ENCODE measurements around the gene C16orf89.

C16orf89 gene

DNA sequence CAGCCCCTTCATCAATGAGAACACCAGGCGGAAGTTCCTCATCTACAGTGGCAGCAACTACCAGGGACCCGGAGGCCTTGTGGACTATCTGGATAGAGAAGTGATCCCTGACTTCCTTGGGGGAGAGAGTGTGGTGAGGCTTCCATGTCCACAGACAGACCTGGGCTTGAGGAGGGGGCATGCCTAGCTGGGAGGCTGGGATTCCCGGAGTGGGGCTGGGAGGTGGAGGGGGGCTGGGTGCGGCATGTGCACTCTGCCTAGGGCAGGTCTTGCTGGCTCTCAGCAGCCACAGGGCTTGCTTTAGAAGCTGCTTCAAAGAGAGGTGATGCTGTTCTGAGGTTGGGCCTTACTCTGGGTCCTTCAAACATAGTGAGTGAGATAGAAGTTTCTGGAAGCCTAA lies 59.8 kb downstream of the C16orf89 start:
- no peak for DNase-seq (ENCODE audit: low read depth, low spot score)

DNA sequence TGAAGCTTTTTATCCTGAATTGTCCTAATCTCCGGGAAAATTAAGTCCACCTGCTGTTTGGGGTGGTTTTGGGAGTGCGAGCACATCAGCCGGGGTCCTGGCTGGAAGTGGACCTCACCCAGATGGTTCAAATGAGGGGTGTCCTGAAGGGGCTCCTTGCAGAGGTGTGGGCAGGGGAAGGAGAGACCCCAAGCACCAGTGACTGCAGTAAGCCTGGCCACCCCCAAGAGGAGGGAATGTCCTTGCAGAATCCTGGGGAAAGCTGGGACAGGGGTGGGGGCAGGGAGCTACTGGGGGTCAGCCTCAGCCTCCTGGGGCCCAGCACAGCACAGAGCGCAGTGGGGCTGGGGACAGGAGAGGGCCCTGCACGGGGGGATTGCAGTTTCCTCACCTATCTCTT lies 61.4 kb downstream of the C16orf89 start:
- no peak for DNase-seq (ENCODE audit: low read depth, low spot score)

DNA sequence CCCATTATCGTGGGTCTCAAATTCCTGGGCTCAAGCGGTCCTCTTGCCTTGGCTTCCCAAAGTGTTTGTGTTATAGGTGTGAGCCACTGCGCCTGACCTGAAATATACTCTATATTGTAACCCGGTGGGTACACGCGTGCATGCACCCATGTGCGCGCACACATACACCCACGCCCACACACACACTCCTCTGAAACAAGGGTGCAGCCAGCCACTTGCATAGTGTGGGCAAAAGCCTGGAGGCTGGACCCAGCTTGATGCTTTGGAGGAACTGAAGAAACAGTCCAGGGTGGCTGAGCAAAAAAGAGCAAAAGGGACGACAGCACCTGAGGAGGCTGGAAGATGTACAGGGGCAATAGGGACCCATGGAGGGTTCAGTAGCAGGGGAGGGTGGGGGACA lies 61.9 kb downstream of the C16orf89 start:
- no peak for DNase-seq (ENCODE audit: low read depth, low spot score)

DNA sequence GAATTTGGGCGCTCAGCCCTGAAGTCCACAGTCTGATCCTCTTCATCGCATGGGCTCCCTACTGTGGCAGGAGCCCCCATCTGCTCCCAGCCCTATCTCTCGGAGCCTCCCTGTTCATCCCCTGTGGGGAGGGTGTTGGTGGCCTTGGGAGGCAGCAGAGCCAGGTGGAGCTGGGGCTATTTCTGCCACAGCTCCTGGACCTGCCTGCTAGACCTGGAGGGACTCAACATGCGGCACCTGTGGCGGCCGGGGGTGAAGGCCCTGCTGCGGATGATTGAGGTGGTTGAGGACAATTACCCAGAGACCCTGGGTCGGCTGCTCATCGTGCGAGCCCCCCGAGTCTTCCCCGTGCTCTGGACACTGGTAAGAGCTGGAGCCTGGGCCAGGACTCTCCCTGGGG lies 62.5 kb downstream of the C16orf89 start:
- DNase-seq (ENCODE audit: low read depth, low spot score) = no peak

DNA sequence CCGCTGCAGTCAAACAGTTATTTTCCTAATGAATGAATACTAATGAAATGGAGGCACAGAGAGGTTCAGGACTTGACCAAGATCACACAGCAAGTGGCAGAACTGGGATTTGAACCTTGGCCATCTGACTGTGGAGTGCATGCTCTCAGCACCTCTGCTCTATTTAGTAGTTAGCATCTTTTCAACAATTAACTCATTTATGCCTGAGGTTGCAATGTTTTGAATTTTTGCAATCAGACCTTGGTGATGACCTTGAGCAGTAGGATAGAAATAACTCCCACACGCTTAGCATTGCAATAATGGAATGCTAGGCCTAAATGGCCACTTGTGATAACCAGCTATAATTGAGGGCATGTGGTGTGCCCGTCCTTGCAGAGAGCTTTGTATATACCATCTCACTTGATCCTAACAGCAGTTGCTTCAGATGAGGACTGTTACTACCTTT lies 63.0 kb downstream of the C16orf89 start:
- DNase-seq (ENCODE audit: low read depth, low spot score) = no peak

DNA sequence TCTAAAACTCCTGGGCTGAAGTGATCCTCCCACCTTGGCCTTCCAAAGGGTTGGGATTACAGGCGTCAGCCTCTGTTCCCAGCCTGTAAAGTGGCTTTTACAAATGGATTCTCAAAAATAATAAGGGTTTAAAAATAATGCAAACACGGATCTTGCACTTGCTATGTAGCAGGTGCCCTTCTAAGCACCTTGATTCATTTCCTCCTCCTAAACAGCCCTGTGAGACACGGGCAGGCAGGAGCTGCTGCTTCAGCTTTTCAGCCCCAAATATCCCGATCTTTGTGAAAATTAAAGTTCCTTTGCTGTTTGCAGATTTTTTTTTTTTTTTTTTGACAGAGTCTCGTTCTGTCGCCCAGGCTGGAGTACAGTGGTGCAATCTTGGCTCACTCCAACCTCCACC lies 63.8 kb downstream of the C16orf89 start:
- DNase-seq (ENCODE audit: low read depth, low spot score) = no peak

DNA sequence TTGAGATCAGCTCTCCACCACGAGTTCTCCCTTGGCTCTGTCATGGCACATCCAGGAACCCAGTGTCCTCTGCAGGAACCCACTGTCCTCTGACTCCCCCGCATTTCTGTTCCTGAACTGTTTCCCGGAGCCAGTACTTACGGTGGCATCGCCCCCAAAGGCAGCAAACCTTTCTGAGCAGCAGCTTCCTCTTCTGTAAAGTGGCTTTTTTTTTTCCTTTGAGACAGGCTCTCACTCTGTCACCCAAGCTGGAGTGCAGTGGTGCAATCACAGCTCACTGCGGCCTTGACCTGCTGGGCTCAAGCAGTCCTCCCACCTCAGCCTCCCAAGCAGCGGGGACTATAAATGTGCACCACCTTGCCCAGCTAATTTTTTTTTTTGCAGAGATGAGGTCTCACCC lies 64.2 kb downstream of the C16orf89 start:
- DNase-seq (ENCODE audit: low read depth, low spot score) = no peak

DNA sequence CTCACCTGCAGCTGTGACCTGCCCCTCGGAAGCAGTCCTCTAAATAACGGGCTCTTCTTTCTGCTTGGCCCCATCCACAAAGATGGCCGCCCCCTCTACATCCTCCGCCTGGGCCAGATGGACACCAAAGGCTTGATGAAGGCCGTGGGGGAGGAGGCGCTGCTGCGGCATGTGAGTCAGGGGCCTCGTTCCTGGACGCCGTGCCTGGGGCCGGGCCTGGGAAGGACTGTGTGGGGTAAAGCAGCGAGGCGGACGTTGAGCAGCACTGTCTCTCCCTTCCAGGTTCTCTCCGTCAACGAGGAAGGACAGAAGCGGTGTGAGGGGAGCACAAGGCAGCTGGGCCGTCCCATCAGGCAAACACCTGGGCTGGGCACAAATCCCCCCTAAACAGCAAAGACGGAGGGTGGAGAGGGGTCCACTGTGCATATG lies 65.2 kb downstream of the C16orf89 start:
- no peak for DNase-seq (ENCODE audit: low read depth, low spot score)

DNA sequence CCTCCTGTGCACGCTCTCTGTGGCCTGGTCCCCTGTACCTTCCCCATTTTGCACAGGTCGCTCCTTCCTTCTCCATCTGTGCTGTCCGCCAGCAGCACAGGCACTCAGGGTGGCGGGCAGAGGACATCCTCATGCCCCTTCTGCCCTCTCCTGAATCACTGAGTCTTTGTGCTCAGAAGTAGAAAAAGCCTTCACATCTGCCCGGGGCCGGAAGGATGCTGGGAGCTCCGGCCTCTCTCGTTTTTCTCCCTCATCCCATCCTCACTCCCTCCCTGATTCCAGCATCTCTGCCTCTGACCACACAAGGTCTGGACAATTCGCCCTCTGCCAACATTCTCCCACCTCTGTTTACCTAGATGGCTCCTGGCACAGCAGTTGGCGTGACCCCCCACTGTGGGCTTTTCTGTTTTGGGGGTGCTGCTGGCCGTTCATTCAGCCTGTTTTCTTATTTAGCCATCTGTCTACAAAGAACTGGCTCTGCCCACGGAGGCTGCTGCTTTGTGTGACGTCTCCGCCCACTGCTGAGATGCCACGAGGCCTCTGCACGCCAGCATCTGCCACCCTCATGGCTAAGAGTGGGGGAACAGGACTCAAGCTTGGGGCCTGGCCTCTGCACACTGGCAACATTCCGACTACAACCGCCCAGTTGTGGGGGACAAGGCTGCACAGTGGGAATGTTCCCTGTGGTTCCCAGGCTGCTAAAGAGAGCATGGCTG lies 70.9 kb downstream of the C16orf89 start:
- no peak for DNase-seq (ENCODE audit: low read depth, low spot score)
